ENCODE measurements around the gene ZNF2. TPM values are rescaled to one million over a fixed set of nuclear protein-coding genes. Genes with fewer than 3 reads are reported as not detected.

ZNF2 gene
- total RNA-seq, 1 experiment from 2014 or later, result 2.4 TPM

- no peak for TF ChIP-seq ZNF423 (CRISPR knock-in tag; IDR thresholded peaks at IDR 0.05)
- no peak for TF ChIP-seq CTCF (IDR thresholded peaks at IDR 0.05)
- TF ChIP-seq, protein P1, sequence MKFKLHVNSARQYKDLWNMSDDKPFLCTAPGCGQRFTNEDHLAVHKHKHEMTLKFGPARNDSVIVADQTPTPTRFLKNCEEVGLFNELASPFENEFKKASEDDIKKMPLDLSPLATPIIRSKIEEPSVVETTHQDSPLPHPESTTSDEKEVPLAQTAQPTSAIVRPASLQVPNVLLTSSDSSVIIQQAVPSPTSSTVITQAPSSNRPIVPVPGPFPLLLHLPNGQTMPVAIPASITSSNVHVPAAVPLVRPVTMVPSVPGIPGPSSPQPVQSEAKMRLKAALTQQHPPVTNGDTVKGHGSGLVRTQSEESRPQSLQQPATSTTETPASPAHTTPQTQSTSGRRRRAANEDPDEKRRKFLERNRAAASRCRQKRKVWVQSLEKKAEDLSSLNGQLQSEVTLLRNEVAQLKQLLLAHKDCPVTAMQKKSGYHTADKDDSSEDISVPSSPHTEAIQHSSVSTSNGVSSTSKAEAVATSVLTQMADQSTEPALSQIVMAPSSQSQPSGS (CRISPR knock-in tag; IDR thresholded peaks at IDR 0.05; ENCODE audit: borderline replicate concordance, low read depth), result no peak
- TF ChIP-seq ZNF512 (CRISPR knock-in tag; IDR thresholded peaks at IDR 0.05; ENCODE audit: borderline replicate concordance), result no peak
- TF ChIP-seq, protein P2, sequence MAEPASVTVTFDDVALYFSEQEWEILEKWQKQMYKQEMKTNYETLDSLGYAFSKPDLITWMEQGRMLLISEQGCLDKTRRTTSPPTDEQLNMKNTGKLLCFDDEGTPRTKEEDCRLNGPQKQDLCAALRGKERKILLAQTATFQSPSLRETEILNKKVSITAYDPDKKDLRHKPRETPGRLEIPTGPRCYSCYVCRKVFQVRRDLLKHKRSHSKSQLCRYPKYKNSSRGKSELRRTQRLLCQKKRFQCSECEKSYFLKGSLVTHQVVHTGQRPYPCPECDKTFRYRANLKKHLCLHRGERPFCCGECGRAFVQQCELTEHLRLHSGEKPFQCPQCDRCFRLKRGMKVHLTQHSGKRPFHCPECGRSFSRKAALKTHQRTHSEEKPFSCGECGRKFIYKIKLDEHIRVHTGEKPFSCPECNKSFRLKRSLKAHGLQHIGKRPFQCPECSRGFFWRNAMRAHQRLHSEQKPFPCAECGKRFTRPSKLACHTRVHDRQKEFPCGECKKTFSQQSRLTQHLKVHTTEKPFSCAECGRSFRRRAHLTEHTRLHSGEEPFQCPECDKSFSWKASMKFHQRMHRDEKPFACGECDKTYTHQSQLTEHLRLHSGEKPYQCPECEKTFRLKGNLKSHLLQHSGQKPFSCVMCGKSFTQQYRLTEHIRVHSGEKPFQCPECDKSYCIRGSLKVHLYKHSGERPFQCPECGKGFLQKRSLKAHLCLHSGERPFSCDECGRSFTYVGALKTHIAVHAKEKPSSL (CRISPR knock-in tag; conservative IDR thresholded peaks at IDR 0.05), result no peak
- no peak for TF ChIP-seq AR (CRISPR knock-in tag; IDR thresholded peaks at IDR 0.05)
- TF ChIP-seq MXD4 (CRISPR knock-in tag; IDR thresholded peaks at IDR 0.05; ENCODE audit: borderline replicate concordance), result no peak
- TF ChIP-seq ZNF232 (CRISPR knock-in tag; IDR thresholded peaks at IDR 0.05), result no peak
- TF ChIP-seq ESRRA (CRISPR knock-in tag; IDR thresholded peaks at IDR 0.05; ENCODE audit: borderline replicate concordance), result peak; percentile 77; the same call in 1 of the 2 replicates
- TF ChIP-seq PREB (CRISPR knock-in tag; IDR thresholded peaks at IDR 0.05; ENCODE audit: borderline replicate concordance), result no peak
- peak; percentile 81; the same call in 1 of the 2 replicates for TF ChIP-seq JUN (CRISPR knock-in tag; IDR thresholded peaks at IDR 0.05)
- peak; percentile 56; the same call in 1 of the 2 replicates for TF ChIP-seq FOXP1 (CRISPR knock-in tag; IDR thresholded peaks at IDR 0.05; ENCODE audit: borderline replicate concordance)
- TF ChIP-seq CREB1 (CRISPR knock-in tag; IDR thresholded peaks at IDR 0.05), result no peak
- TF ChIP-seq USF1 (CRISPR knock-in tag; IDR thresholded peaks at IDR 0.05), result no peak
- TF ChIP-seq SMAD4 (CRISPR knock-in tag; IDR thresholded peaks at IDR 0.05), result no peak
- TF ChIP-seq ZNF671 (CRISPR knock-in tag; IDR thresholded peaks at IDR 0.05), result peak; percentile 56; the same call in 1 of the 2 replicates
- no peak for TF ChIP-seq ATF1 (CRISPR knock-in tag; IDR thresholded peaks at IDR 0.05)
- no peak for TF ChIP-seq ZSCAN18 (CRISPR knock-in tag; IDR thresholded peaks at IDR 0.05)
- TF ChIP-seq ERG (CRISPR knock-in tag; IDR thresholded peaks at IDR 0.05), result no peak
- peak; percentile 80 for TF ChIP-seq GABPB1 (CRISPR knock-in tag; IDR thresholded peaks at IDR 0.05)
- TF ChIP-seq MYBL2 (CRISPR knock-in tag; IDR thresholded peaks at IDR 0.05), result no peak
- TF ChIP-seq ZNF396 (CRISPR knock-in tag; IDR thresholded peaks at IDR 0.05; ENCODE audit: borderline replicate concordance), result no peak
- TF ChIP-seq GRHL2 (CRISPR knock-in tag; IDR thresholded peaks at IDR 0.05; ENCODE audit: insufficient replicate concordance, severe bottlenecking), result no peak
- no peak for TF ChIP-seq PRRX2 (CRISPR knock-in tag; IDR thresholded peaks at IDR 0.05)
These were observed 44.0 kb upstream of the ZNF2 start, which contains the start of gene MRPS5 (continued) for GRCh38 chr2:95121407-95122196.
